ENCODE results near the gene RSPO4. TPM values are rescaled to one million over a fixed set of nuclear protein-coding genes. Genes with fewer than 3 reads are reported as not detected.

RSPO4 gene
- total RNA-seq, 1 experiment from 2014 or later, result not detected

- no peak overlapping the region for H3K27ac ChIP-seq
- POLR2A ChIA-PET (ENCODE audit: unreplicated experiment), result no interaction called here
- no peak for DNase-seq
- no TSS peak for BruUV-seq (replicated peaks)
- peaks cover 11% of the 10 kb centered on the region for H3K27me3 ChIP-seq (ENCODE audit: insufficient read depth, low read depth)
- H3K9me2 ChIP-seq (ENCODE audit: insufficient read depth), result no peaks in the 10 kb centered on the region
- H4K20me1 ChIP-seq (ENCODE audit: insufficient read depth), result no peaks in the 10 kb centered on the region
- H3K4me1 ChIP-seq (replicated peaks; ENCODE audit: insufficient read depth), result no peaks in the 10 kb centered on the region
- CTCF ChIA-PET, result no interaction called here
- intact Hi-C loops (cut with micrococcal nuclease; ENCODE audit: unreplicated experiment), result no loop called here
- TF ChIP-seq CTCF (conservative IDR thresholded peaks at IDR 0.05) (no peak), EZH2 (IDR thresholded peaks at IDR 0.05; ENCODE audit: low read depth) (no peak)
- no peaks in the 10 kb centered on the region for H3K36me3 ChIP-seq (ENCODE audit: low read depth)
- H3K9me3 ChIP-seq (ENCODE audit: insufficient read depth, low read depth), result no peaks in the 10 kb centered on the region
- no peak overlapping the region for H2AFZ ChIP-seq
- no peaks in the 10 kb centered on the region for H3F3A ChIP-seq (ENCODE audit: insufficient read depth, low read depth)
- H3K4me3 ChIP-seq, result no peak overlapping the region
- no peaks in the 10 kb centered on the region for H3K79me2 ChIP-seq (ENCODE audit: low read depth)
- no peak overlapping the region for H3K4me2 ChIP-seq
These were observed 81.0 kb downstream of the RSPO4 start for GRCh38 chr20:921068-921467.

GRCh38 chr20:920311-920710 lies 81.8 kb downstream of the RSPO4 start:
- no peaks in the 10 kb centered on the region for H3F3A ChIP-seq (ENCODE audit: insufficient read depth, low read depth)
- no peak for DNase-seq
- ChIA-PET POLR2A (ENCODE audit: unreplicated experiment) (no interaction called here), CTCF (interaction anchor here (0.7 kb wide), 1 partner anchor 15 kb away, joined by 5 read pairs; no protein-coding TSS in a partner anchor)
- TF ChIP-seq EZH2 (IDR thresholded peaks at IDR 0.05; ENCODE audit: low read depth) (no peak), CTCF (conservative IDR thresholded peaks at IDR 0.05) (no peak)
- H3K4me2 ChIP-seq, result no peak overlapping the region
- no peaks in the 10 kb centered on the region for H3K36me3 ChIP-seq (ENCODE audit: low read depth)
- BruUV-seq (replicated peaks), result no TSS peak
- no peaks in the 10 kb centered on the region for H4K20me1 ChIP-seq (ENCODE audit: insufficient read depth)
- H3K27ac ChIP-seq, result no peak overlapping the region
- H3K4me3 ChIP-seq, result no peak overlapping the region
- intact Hi-C loops (cut with micrococcal nuclease; ENCODE audit: unreplicated experiment), result no loop called here
- H3K9me3 ChIP-seq (ENCODE audit: insufficient read depth, low read depth), result no peaks in the 10 kb centered on the region
- H3K9me2 ChIP-seq (ENCODE audit: insufficient read depth), result no peaks in the 10 kb centered on the region
- no peak overlapping the region for H2AFZ ChIP-seq
- H3K4me1 ChIP-seq (replicated peaks; ENCODE audit: insufficient read depth), result no peaks in the 10 kb centered on the region
- H3K27me3 ChIP-seq (ENCODE audit: insufficient read depth, low read depth), result peaks cover 11% of the 10 kb centered on the region
- H3K79me2 ChIP-seq (ENCODE audit: low read depth), result no peaks in the 10 kb centered on the region

- DNase-seq, result no peak
- no peak overlapping the region for H3K4me2 ChIP-seq
- no peak overlapping the region for H3K4me3 ChIP-seq
- BruUV-seq (replicated peaks), result no TSS peak
- ChIA-PET POLR2A (ENCODE audit: unreplicated experiment) (no interaction called here), CTCF (interaction anchor here (0.7 kb wide), 1 partner anchor 14 kb away, joined by 5 read pairs; no protein-coding TSS in a partner anchor)
- no peaks in the 10 kb centered on the region for H3K36me3 ChIP-seq (ENCODE audit: low read depth)
- TF ChIP-seq CTCF (conservative IDR thresholded peaks at IDR 0.05) (no peak), EZH2 (IDR thresholded peaks at IDR 0.05; ENCODE audit: low read depth) (no peak)
- H3K4me1 ChIP-seq (replicated peaks; ENCODE audit: insufficient read depth), result no peaks in the 10 kb centered on the region
- H3F3A ChIP-seq (ENCODE audit: insufficient read depth, low read depth), result no peaks in the 10 kb centered on the region
- intact Hi-C loops (cut with micrococcal nuclease; ENCODE audit: unreplicated experiment), result no loop called here
- H4K20me1 ChIP-seq (ENCODE audit: insufficient read depth), result no peaks in the 10 kb centered on the region
- no peaks in the 10 kb centered on the region for H3K9me2 ChIP-seq (ENCODE audit: insufficient read depth)
- no peaks in the 10 kb centered on the region for H3K79me2 ChIP-seq (ENCODE audit: low read depth)
- peaks cover 12% of the 10 kb centered on the region for H3K27me3 ChIP-seq (ENCODE audit: insufficient read depth, low read depth)
- H2AFZ ChIP-seq, result no peak overlapping the region
- H3K27ac ChIP-seq, result no peak overlapping the region
- no peaks in the 10 kb centered on the region for H3K9me3 ChIP-seq (ENCODE audit: insufficient read depth, low read depth)
These were observed 82.6 kb downstream of the RSPO4 start for GRCh38 chr20:919491-919916.

Data from PC-9 (cell line).